ENCODE data around the gene DONSON. TPM values are rescaled to one million over a fixed set of nuclear protein-coding genes. Genes with fewer than 3 reads are reported as not detected.

Gene DONSON
- total RNA-seq, 4 donors from 2014 or later: 5.8 to 19.7 (median 6.7) TPM

DNA sequence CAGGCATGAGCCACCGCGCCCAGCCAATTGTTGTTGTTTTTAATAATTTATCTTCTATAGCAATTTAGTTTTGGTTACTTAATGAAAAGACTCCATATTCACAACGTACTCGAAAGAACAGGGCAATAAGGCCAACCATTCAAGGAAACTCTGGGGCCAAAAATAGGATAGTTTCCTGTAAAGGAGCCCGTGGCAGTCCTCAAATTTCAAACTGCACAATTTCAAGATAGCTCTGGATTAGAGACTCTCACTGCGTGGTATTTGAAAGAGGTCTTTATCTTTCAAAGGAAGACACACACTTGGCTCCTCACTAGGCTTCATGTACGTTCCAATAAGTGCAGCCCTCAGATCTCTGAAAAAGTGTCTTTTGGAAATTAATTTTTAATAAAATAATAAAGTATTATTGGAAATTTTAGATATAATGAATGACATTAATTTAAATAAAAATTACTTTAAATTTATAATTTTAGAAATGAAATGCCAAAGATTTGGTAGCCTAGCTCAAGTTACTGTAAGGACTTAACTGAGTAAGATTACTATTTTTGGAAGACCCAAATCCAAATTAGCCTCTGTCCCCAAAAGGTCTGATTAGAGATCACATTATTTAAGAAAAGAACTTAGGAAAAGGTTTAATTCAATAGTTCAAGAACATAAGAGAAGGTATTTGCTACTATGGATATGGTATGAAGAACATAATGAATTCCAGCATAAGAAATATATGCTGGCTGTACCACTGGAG lies 22.7 kb upstream of the DONSON start:
- DNase-seq (ENCODE audit: low spot score in 2 of 2): no peak
- TF ChIP-seq EP300 (IDR thresholded peaks at IDR 0.05) (no peak), POLR2A (IDR thresholded peaks at IDR 0.05) (no peak), POLR2AphosphoS5 (IDR thresholded peaks at IDR 0.05) (no peak)
- TF ChIP-seq, protein P1, sequence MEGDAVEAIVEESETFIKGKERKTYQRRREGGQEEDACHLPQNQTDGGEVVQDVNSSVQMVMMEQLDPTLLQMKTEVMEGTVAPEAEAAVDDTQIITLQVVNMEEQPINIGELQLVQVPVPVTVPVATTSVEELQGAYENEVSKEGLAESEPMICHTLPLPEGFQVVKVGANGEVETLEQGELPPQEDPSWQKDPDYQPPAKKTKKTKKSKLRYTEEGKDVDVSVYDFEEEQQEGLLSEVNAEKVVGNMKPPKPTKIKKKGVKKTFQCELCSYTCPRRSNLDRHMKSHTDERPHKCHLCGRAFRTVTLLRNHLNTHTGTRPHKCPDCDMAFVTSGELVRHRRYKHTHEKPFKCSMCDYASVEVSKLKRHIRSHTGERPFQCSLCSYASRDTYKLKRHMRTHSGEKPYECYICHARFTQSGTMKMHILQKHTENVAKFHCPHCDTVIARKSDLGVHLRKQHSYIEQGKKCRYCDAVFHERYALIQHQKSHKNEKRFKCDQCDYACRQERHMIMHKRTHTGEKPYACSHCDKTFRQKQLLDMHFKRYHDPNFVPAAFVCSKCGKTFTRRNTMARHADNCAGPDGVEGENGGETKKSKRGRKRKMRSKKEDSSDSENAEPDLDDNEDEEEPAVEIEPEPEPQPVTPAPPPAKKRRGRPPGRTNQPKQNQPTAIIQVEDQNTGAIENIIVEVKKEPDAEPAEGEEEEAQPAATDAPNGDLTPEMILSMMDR (IDR thresholded peaks at IDR 0.05): no peak
- H3K36me3 ChIP-seq: peaks cover 48% of the 10 kb centered on the region
- H3K27me3 ChIP-seq: no peaks in the 10 kb centered on the region
- H3K9me3 ChIP-seq: no peaks in the 10 kb centered on the region
- WGBS: 89% methylated on average over 7 of the region's 7 CpGs
- no peak overlapping the region for H3K4me3 ChIP-seq
- H3K27ac ChIP-seq: no peak overlapping the region
- H3K4me1 ChIP-seq: no peaks in the 10 kb centered on the region

DNA sequence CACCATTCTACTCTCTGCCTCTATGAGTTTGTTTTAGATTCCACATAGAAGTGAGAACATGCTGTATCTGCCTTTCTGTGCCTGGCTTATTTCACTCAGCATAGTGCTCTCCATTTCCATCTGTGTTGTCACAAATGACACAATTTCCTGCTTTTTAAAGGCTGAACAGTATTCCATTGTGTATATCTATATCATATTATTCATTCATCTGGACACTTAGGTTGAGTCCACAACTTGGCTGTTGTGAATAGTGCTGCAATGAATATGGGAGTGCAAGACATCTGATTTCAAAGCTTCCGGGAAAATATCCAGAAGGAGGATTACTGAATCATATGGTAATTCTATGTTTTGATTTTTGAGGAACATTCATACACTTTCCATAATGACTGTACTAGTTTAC lies 20.1 kb upstream of the DONSON start:
- Histone ChIP-seq H3K4me1 (no peaks in the 10 kb centered on the region), H3K27ac (no peak overlapping the region), H3K9me3 (no peaks in the 10 kb centered on the region), H3K27me3 (no peaks in the 10 kb centered on the region), H3K4me3 (no peak overlapping the region), H3K36me3 (peaks cover 44% of the 10 kb centered on the region)
- no peak for DNase-seq (ENCODE audit: low spot score in 2 of 2)
- TF ChIP-seq EP300 (IDR thresholded peaks at IDR 0.05) (no peak), POLR2AphosphoS5 (IDR thresholded peaks at IDR 0.05) (no peak), POLR2A (IDR thresholded peaks at IDR 0.05) (no peak)
- TF ChIP-seq, protein P1 (IDR thresholded peaks at IDR 0.05): no peak
- WGBS: 54% methylated on average over 1 of the region's 1 CpG

DNA sequence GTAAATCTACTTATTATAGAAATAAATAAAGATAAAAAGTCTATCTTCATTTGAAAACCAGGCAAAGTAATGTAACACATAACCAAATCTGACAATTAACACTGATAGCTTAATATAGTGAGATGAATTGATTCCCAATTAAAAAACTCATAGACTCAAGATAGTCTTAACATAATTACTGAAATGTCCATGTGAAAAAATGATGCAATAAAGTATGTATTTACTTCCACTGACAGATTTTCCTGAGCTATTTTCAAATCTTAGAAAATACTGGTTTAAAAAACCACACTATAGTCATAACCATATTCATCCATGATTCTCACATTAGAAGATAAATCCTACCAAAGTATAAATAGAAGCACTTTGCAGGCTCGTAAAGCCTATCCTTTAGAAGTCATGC lies 9.6 kb upstream of the DONSON start:
- no peak for TF ChIP-seq EP300 (IDR thresholded peaks at IDR 0.05)
- no peak for TF ChIP-seq POLR2A (IDR thresholded peaks at IDR 0.05)
- TF ChIP-seq, protein P1 (IDR thresholded peaks at IDR 0.05): no peak
- no peak for TF ChIP-seq POLR2AphosphoS5 (IDR thresholded peaks at IDR 0.05)
- no peaks in the 10 kb centered on the region for H3K27me3 ChIP-seq
- H3K4me1 ChIP-seq: no peaks in the 10 kb centered on the region
- no peaks in the 10 kb centered on the region for H3K9me3 ChIP-seq
- H3K36me3 ChIP-seq: peaks cover 74% of the 10 kb centered on the region
- no peak overlapping the region for H3K27ac ChIP-seq
- no peak overlapping the region for H3K4me3 ChIP-seq
- WGBS: 88% methylated on average over 1 of the region's 1 CpG
- DNase-seq (ENCODE audit: low spot score in 2 of 2): no peak

DNA sequence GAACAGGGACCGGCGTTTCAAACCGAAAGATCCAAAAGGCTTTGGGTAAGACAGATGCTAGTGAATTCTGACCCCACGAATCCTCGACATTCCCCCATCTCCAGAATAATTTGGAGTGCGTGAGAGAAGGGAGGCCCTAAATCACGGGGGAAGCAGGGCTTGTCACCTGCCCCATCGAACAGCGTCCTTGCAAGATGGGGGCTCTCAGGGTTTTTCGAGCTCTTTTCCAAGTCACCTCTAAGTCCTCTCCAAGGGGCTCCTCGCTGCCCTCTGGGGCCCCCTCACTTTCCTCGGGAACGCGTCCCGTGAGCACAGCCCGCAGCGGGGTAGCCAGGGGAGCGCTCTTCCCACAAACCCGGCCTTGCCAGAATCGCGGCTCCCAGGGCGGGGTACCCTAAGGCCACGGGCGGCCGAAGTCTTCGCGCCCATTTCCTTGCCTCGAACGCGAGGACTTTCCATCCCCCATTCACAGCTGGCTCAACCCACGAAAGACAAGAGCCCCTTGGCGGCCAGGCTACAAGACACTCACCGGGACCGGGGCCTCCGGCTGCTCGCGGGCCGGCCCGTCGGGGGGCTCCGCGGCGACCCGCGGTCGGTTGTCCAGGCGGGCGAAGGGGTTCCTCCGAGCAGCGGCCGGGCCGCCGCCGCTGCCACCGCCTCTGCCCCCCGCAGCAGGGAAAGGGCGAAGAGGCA lies 546 bp downstream of the DONSON start:
- peak; percentile 74 to 85 for DNase-seq (ENCODE audit: low spot score in 2 of 2)
- H3K4me1 ChIP-seq: peaks cover 14% of the 10 kb centered on the region
- no peak for TF ChIP-seq POLR2AphosphoS5 (IDR thresholded peaks at IDR 0.05)
- no peak for TF ChIP-seq EP300 (IDR thresholded peaks at IDR 0.05)
- TF ChIP-seq POLR2A (IDR thresholded peaks at IDR 0.05): no peak
- TF ChIP-seq, protein P1 (IDR thresholded peaks at IDR 0.05): no peak
- peak overlapping the region; percentile 90 for H3K4me3 ChIP-seq
- under 1% methylated on average over 34 of the region's 57 CpGs for WGBS
- peak overlapping the region; percentile 80 for H3K27ac ChIP-seq
- no peaks in the 10 kb centered on the region for H3K36me3 ChIP-seq
- no peaks in the 10 kb centered on the region for H3K9me3 ChIP-seq
- no peaks in the 10 kb centered on the region for H3K27me3 ChIP-seq

DNA sequence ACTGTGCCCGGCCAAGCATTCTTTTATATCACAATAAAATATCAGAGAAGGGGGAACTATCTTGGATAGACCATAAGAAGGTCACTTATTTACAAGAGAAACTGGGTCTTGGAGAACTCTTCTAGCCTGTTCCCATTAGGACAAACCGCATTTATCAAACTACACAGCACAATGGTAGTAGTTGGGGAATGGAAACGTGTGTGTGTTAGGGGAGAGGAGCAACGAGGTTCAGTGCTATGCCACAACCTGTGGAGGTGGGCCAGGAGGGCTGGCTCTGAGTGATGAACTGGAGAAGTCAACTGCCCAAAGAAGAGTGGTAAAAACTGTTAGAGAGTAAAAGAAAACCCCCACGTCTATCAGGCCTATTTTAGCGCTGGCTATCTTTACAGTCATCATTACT lies 1.6 kb downstream of the DONSON start:
- Histone ChIP-seq H3K9me3 (no peaks in the 10 kb centered on the region), H3K4me3 (no peak overlapping the region), H3K4me1 (peaks cover 14% of the 10 kb centered on the region), H3K36me3 (peaks cover 4% of the 10 kb centered on the region), H3K27ac (no peak overlapping the region), H3K27me3 (no peaks in the 10 kb centered on the region)
- 76% methylated on average over 6 of the region's 6 CpGs for WGBS
- TF ChIP-seq POLR2AphosphoS5 (IDR thresholded peaks at IDR 0.05): no peak
- no peak for TF ChIP-seq EP300 (IDR thresholded peaks at IDR 0.05)
- no peak for TF ChIP-seq POLR2A (IDR thresholded peaks at IDR 0.05)
- TF ChIP-seq, protein P1 (IDR thresholded peaks at IDR 0.05): no peak
- DNase-seq (ENCODE audit: low spot score in 2 of 2): no peak

All from suprapubic skin (tissue), 4 donors.